Measurements from ENCODE around the gene DPP6.

Gene DPP6

DNA sequence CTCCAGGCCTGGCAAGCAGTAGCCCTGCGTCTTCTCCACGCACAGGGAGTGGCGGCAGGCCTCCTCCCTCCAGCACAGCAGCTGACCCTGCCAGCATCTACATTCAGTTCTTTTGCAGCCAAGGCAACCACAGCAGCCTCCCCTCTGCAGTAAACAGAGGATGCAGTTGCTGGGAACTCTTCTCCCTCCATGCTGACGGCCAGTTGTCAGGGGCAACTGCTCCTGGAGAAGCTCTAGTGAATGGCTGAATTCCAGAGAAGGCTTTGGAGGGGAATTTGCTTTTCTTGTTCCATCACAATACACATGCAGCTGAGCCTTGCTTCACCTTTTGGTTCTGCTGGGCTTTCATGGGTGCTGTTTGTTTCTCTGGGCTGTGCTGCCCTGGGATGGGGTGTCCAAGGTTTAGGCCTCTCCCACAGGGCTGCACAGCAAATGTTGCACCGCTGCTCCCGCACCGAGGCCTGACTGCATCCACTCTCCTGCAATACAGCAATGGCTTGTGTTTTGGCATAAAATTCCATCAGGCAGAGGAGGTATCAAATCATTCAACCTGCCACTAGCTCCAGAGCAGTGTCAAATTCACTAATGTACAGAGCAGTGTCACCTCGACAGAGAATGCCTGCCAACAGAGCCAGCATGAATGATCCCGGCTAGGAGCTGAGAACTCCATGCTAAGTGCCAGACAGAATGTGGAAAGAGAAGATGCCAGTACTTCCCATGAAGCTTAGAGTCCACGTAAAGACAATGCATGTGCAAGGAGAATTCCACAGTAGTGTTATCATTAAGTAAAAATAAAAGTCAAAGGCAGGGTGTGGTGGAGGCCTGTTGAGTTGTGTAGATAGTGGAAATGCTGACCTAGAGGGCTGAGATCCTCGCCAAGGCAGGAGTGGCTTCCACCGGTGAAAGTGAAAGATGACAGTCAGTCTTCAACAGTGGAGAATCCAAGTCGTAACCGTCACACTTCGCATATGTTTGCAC, 399.6 kb downstream of the DPP6 start:
- DNase-seq (ENCODE audit: low spot score) = no peak

- DNase-seq (ENCODE audit: low spot score) = no peak
These were observed 411.6 kb downstream of the DPP6 start for GRCh38 chr7:154463794-154464193.

DNA sequence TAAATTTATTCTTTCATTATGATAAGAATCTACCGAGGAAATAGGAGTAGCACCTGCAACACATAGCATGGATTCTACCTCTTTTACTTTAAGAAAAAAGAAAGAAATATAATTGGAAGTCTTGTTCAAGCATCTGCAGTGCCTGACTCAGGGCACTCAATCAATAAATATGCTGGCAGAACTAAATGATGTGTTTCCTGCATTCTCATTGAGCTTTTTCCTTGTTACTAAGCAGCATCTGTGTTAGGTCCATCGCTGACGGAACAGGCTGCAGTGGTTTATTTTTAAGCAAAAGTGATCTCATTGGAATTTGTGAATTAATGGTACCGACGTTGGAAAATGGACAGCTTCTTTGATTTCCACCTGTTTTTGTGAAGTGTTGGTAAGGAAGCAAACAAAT, 417.5 kb downstream of the DPP6 start:
- DNase-seq (ENCODE audit: low spot score) = no peak

GRCh38 chr7:154472343-154472742, 420.1 kb downstream of the DPP6 start:
- no peak for DNase-seq (ENCODE audit: low spot score)

GRCh38 chr7:154473360-154473759, 421.2 kb downstream of the DPP6 start:
- no peak for DNase-seq (ENCODE audit: low spot score)

DNA sequence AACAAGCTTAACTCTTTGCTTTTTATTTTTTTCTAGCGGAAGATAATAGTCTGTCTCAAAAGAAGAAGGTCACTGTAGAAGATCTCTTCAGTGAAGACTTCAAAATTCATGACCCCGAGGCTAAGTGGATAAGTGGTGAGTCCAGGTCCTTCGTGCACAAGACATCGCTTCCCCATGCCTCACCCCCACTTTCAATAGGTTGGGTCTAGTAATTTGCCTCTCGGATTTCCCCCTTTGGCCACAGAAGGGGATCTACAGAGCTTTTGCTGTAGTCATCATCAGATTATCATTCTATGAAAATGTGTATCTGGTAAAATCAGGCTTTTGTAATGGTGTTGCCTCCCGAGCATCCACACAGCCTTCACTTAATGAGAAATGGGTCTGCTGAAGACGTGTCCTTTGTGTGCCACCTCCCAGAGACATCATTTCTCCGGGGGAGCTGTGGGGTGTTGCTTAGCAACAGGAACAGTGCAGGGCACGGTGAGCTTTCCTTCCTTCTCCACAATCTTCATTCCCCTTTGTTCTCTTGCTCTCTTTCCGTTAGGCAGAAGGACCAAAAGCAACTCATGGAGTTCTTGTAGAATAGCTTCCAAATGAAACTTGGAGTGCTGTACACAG, 422.8 kb downstream of the DPP6 start:
- no peak for DNase-seq (ENCODE audit: low spot score)

- no peak for DNase-seq (ENCODE audit: low spot score)
These were observed 423.7 kb downstream of the DPP6 start for GRCh38 chr7:154475864-154476263.

DNA sequence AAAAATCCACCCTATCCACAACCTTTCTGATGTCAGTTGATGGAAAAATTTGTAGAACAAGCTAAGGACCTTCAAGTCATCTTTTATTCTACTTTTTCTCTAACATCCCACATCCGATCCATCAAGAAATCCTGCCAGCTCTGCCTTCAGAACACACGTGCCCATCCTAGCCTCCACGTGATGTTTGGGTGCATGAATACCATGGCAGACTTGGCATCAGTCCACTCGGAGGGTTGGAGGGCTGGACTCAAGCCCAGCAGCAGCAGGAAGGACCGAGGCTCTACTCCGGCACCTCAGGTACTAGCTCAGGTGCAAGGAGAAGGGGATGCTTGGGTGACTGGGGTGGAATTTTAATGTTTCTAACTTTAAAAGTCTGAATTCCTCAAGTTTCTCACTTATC, 428.6 kb downstream of the DPP6 start:
- DNase-seq (ENCODE audit: low spot score) = no peak

GRCh38 chr7:154482863-154483262, 430.7 kb downstream of the DPP6 start:
- no peak for DNase-seq (ENCODE audit: low spot score)

DNA sequence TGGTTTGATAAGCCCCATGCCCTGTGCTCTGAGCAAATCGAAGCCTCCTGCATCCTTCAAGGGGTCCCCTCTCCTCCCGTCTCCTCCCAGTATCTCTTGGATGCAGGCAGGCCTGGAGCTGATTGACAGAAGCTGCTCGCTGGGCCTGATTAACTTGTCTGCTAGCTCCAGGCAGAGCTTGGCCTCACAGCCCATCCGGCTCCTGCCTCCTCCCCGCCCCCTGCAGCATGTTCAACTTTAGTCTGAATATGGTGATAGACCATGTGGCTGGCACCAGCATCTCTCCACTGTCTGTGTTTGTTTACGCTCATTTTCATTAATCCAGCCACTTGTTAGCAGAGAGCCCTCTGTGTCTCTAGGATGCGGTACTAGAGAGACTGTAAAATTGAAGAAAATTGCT, 432.2 kb downstream of the DPP6 start:
- peak; percentile 88 for DNase-seq (ENCODE audit: low spot score)

DNA sequence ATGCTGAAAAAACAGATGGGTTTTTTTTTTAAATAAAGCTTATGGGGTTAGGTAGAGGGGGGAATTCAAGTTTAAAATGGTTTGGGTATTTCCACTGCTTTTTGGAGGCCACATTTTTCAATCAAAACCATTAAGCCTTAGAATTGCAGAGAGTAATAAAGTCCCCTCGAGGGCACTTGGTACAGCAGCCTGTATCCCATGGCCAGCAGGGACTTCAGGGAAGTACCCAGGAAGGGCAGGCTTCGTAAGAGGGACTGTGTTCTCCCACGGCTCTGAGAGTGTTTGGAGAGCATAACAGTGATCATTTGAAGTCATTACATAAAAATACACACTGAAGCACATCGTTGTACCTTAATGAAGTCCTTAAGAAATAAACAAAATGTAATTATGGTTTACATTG, 432.7 kb downstream of the DPP6 start:
- DNase-seq (ENCODE audit: low spot score) = no peak

GRCh38 chr7:154489897-154490296, 437.7 kb downstream of the DPP6 start:
- no peak for DNase-seq (ENCODE audit: low spot score)

GRCh38 chr7:154493594-154493993, 441.4 kb downstream of the DPP6 start:
- DNase-seq (ENCODE audit: low spot score) = no peak

DNA sequence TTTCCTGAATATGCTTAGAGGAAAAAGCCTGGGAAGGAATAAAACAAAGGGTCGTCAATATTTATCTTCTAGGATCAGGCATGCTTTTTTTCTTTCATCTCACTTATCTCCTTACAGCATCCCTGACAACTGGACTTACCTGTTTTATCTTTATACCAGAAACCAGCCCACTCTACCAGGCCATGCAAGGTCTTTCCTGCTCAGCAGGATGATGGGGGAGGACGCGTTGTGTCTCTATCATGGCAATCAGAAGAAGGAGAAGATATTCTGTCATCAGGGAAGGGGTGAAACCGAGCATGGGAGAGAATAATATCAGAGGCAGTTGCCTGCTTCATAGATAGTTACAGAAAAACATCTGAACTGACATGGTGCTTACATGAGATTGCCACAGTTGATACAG, 445.6 kb downstream of the DPP6 start:
- DNase-seq (ENCODE audit: low spot score) = no peak

DNA sequence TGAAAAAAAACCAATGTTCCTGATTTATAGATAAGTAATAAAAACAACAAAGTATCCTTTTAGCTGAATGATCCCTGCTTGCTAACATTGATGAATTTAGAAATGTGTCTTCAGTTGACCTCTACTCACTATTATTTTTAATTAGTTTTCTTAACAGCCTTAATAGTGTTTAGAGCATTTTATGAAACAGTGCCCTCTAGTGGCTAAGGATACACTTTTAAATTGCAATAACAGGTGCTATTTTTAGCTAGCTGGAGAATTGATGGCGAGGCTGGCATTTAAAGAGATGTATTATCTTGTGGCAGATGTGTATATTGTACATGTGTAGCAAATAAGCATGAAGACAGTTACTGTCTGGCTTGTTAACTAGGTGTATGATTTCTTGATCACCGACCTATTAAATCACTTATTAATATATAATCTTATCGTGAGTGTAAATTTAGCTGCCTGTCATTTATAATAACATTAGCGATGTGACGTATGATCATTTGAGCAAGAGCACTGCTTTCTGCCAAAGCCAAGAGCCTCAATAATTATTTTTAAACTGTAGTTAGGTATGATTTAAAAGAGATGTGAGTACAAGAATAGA, 451.9 kb downstream of the DPP6 start:
- DNase-seq (ENCODE audit: low spot score) = peak; percentile 60

GRCh38 chr7:154504918-154505317, 452.7 kb downstream of the DPP6 start:
- no peak for DNase-seq (ENCODE audit: low spot score)

GRCh38 chr7:154505362-154505761, 453.2 kb downstream of the DPP6 start:
- no peak for DNase-seq (ENCODE audit: low spot score)

- DNase-seq (ENCODE audit: low spot score) = no peak
These were observed 457.0 kb downstream of the DPP6 start for GRCh38 chr7:154509192-154509591.

GRCh38 chr7:154512121-154512833, 460.1 kb downstream of the DPP6 start:
- DNase-seq (ENCODE audit: low spot score) = no peak

DNA sequence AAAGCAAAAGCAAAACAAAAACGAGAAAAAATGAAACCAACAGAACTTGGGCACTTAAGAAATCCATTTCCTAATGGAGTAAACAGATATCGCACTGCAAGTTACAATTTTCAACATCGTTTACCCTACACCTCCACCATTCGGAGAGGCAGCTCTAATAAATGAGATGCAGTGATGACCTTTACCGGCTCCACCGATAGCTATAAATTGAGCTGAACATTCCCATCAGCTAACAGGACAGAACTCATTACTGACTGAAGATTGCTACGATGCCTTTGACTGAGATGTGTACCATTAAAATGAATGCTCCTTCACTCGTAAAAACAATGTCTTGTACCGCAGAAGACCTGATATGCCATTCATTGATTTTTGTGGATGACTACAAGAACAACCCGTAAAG, 465.6 kb downstream of the DPP6 start:
- no peak for DNase-seq (ENCODE audit: low spot score)

DNA sequence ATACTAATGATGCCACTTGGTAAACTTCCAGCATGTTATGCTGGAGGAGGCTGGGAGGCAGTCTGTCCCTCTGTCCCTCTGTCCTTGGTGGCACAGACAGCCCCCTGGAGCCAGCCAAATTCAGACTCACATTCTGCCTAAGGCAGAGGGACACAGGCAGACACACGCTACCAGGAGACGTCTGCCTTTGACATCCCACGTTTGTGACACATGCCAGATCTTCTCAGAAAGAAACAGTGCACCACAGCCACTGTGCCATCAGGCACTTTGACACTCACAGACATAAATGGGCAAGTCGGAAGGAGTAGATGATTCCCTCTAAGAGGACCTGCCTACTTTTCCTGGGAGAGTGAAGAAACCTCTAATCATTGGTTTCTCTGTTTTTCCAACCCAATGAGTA, 467.0 kb downstream of the DPP6 start:
- DNase-seq (ENCODE audit: low spot score) = no peak

DNA sequence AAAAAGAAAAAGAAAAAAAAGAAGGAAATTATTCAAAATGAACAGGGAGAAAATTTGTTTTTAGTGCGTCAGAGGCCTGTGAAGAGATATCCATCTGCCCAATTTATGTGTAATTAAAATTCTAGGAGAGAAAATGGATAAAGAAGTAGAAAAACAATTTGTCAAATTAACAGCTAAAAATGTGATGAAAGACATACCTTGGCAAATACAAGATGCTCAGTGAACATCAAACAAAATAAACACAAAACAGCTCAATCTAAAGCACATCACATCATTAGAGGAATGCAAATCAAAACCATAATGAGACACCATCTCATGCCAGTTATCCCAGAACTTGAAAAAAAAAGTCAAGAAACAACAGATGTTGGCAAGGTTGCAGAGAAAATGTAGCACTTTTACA, 477.9 kb downstream of the DPP6 start:
- DNase-seq (ENCODE audit: low spot score) = no peak
